AG04449 (cell line): ENCODE measurements around the gene INTS6.
A peak's percentile ranks its signal among the peaks of the same experiment; 100 is the strongest.

Experiments
- CTCF ChIA-PET: fragments of 350-600 bp; formaldehyde crosslinking; extraction: SDS; loops from one replicate; lab custom pipeline; 2021; ENCODE audit warnings: antibody characterized with exemption; lab: Yijun Ruan, JAX
- POLR2A ChIA-PET: fragments of 400-600, 350-600 bp; formaldehyde crosslinking; extraction: SDS; loops from one replicate; lab custom pipeline; 2020; ENCODE audit warnings: antibody characterized with exemption, inconsistent platforms; lab: Yijun Ruan, JAX
- DNase-seq: peaks from one replicate; pipeline ENCODE4 v3.0.0-alpha.2; 2010; ENCODE audit warnings: low read depth, low spot score
- H3K4me3 ChIP-seq: 2 replicates; pipeline ENCODE4 v1.5.1; 2011; ENCODE audit warnings: low read depth, mild to moderate bottlenecking, control low read depth, low read length
- TF ChIP-seq, protein P1 (sequence below): IDR thresholded peaks from one replicate; pipeline ENCODE4 v1.5.1; 2011; ENCODE audit warnings: mild to moderate bottlenecking, moderate library complexity, low read length, control low read depth, inconsistent platforms; ENCODE audit not compliant: insufficient read depth; ENCODE audit errors: missing control alignments

Gene INTS6

DNA sequence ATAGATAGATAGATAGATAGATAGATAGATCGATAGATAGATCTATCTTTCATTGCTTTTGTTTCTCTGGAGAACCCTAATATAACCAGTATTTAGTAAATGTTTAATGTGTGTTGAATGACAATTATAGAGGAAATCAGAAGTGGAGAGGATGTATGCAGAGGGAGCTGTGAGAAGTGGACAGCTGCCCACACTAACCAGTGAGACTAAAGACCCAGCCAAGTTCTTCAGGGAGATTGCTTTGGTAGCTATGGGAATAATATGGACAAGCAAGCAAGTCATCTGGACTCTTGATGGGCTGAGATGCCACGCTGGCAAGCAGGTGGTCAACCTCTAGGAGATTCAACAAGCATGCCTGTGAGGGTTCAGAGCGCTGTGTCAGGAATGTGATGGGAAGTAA lies 14.9 kb upstream of the INTS6 start:
- ChIA-PET CTCF (no interaction called here), POLR2A (no interaction called here)
- H3K4me3 ChIP-seq: no peak overlapping the region
- no peak for DNase-seq
- TF ChIP-seq, protein P1, sequence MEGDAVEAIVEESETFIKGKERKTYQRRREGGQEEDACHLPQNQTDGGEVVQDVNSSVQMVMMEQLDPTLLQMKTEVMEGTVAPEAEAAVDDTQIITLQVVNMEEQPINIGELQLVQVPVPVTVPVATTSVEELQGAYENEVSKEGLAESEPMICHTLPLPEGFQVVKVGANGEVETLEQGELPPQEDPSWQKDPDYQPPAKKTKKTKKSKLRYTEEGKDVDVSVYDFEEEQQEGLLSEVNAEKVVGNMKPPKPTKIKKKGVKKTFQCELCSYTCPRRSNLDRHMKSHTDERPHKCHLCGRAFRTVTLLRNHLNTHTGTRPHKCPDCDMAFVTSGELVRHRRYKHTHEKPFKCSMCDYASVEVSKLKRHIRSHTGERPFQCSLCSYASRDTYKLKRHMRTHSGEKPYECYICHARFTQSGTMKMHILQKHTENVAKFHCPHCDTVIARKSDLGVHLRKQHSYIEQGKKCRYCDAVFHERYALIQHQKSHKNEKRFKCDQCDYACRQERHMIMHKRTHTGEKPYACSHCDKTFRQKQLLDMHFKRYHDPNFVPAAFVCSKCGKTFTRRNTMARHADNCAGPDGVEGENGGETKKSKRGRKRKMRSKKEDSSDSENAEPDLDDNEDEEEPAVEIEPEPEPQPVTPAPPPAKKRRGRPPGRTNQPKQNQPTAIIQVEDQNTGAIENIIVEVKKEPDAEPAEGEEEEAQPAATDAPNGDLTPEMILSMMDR: no peak

DNA sequence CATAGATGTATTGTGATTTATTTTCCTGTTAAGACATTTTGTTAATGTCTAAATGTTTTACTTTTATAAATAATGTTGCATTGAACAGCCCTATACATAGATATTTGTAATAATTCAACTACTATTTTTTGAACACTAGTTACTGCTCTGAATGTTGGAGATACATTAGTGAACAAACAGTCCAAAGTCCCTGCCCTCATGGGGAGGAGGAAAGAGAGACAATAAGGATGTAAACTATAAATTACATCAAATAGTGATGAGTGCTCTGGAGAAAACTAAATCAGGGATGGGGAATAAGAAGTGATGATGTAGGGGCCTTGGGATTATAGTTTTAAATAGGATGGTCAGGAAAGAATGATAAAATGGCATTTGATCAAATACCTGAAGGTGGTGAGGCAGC lies 12.3 kb upstream of the INTS6 start:
- CTCF ChIA-PET: no interaction called here

DNA sequence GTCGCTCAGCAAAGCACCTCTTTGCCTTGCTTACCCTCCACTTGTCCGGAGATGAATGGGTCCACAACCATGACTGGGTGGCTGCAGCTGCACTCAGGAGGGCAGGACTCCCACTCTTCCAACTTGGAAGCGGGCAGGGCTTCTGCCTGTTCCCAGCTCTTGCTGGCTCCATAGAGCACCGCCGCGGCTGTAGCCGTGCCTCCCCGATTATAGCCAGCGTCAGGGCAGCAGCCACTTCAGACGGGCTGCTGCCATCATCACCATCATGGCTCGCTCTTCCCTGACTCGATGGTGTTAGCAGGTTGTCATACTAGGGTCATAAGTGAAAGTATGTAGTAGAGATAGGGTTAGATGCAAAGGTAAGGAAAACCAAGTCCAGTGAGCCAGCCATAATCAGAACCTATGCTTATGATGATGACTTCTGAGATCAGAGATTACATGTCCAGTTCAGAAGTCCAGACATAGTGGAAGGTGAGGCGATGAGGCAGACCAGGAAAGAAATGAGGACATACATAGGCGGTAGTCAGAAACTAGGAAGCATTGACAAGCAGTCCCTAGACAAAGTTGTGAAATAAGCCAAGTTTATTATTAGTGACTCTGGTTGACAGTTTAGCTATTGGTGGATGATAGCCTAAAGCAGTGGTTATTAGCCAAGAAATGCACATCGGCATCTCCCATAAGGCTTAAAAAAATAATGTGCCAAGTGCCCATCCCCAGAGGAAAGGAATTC lies 4.4 kb upstream of the INTS6 start:
- CTCF ChIA-PET: no interaction called here

More for the DNA sequence above, 12.3 kb upstream of the INTS6 start:
- POLR2A ChIA-PET: no interaction called here
- H3K4me3 ChIP-seq: no peak overlapping the region
- DNase-seq: no peak
- TF ChIP-seq, protein P1: no peak

DNA sequence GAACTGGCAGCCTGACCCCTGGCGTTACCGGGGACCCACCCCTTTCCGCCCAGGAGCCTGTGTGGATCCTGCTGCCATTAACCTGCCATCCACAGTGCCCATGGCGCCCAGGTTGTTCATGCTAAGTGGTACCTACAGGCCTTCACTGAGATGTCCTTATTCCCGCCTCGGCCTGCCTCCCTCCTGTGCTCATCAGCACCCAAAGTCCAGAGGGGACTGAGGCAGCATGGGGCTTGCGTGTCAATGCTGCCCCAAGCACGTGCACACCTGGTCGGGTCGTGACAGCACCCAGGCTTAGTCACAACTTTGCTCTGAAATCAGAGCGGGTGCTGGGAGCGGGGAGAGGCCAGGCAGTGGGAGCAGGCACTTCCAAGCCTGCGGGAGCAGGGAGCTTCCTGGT lies 3.7 kb upstream of the INTS6 start:
- no peak for DNase-seq
- POLR2A ChIA-PET: no interaction called here
- TF ChIP-seq, protein P1: no peak
- H3K4me3 ChIP-seq: no peak overlapping the region
- CTCF ChIA-PET: interaction anchor here (1.2 to 1.4 kb wide), 2 partner anchors 19 to 331 kb away, joined by 3 read pairs; no protein-coding TSS in a partner anchor

More for the DNA sequence above, 4.4 kb upstream of the INTS6 start:
- POLR2A ChIA-PET: interaction anchor here (0.9 kb wide), 1 partner anchor 21 kb away, joined by 4 read pairs; no protein-coding TSS in a partner anchor
- TF ChIP-seq, protein P1: no peak
- DNase-seq: no peak
- H3K4me3 ChIP-seq: no peak overlapping the region

DNA sequence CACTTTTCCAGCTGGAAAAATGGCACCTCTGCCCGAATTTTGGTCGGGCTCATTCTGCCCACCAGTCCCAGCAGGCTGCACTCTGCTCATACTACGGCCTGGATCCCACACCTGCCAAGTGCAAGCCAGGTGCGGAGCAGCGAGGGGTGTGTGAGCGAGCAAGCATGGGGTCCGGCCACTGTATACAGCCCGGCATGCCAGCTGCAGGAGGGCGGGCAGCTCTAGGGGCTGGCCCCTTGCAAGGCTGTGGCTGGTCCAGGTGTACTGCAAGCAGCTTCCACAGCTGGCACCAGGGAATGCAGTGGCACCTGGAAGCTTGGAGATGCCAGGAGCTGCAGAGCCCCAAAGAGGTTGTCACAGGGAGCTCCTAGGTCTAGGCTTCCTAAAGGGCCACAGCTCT lies 2.7 kb upstream of the INTS6 start:
- TF ChIP-seq, protein P1: no peak
- DNase-seq: no peak
- POLR2A ChIA-PET: interaction anchor here (0.6 kb wide), 1 partner anchor 87 kb away, joined by 3 read pairs; no protein-coding TSS in a partner anchor
- H3K4me3 ChIP-seq: no peak overlapping the region
- CTCF ChIA-PET: interaction anchor here (1.2 to 1.4 kb wide), 2 partner anchors 20 to 330 kb away, joined by 3 read pairs; no protein-coding TSS in a partner anchor

DNA sequence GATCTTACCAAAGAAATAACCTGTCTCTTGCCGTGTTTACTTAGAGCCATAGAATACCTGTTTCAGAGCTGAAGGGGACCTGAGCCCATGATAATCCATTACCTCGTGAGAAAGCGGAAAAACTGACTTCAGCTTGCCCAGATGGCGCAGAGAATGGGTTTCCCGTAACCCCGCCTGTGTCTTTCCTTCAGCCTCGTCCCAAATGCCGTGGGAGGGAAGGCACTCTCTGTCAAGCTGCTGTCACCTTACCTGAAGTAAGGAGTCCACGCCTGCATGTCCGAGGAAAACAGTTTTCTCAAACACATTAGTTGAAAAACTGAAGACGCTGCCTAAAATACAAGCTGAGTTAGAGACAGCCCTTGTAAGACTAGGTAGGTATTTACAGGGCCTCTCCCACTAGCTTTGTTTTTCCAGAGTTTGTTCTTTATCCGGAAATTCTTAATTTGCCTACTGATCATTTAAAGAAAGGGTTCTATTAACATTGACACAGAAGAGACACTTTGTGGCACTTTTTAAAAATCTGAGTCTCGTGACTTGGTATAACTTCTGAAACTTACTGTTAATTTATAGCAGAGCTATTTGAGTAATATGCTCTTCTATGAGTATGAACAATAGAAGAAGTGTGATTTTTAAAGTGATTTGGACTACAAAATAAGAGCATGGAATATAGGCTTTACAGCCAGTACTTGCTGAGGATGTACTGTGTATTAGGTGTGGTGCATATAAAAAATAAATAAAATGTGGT lies 1.3 kb upstream of the INTS6 start:
- DNase-seq: no peak
- TF ChIP-seq, protein P1: no peak
- ChIA-PET POLR2A (interaction anchor here (0.6 to 1.6 kb wide), 9 partner anchors 101 to 344 kb away, joined by 3 to 9 read pairs (median 5); no protein-coding TSS in a partner anchor), CTCF (interaction anchor here (0.8 to 2.5 kb wide), 9 partner anchors 9 to 346 kb away, joined by 3 to 11 read pairs (median 3); no protein-coding TSS in a partner anchor)
- peak overlapping the region; percentile 72 for H3K4me3 ChIP-seq
